IMR-90 (cell line): ENCODE data around the gene ZNF385D. TPM values are rescaled to one million over a fixed set of nuclear protein-coding genes. Genes with fewer than 3 reads are reported as not detected.

Experiments used
- ATAC-seq: fragments of 200-7000 bp; cut with Tn5 transposase; 2 replicates; pipeline ENCODE4 v1.9.1; 2020; ENCODE audit warnings: low read depth, mild to moderate bottlenecking, moderate library complexity
- BruUV-seq: library from RNA; stranded (reverse); fragments of 400-500 nt; replicated peaks from 2 replicates; lab custom pipeline; 2021; lab: Mats Ljungman, UMichigan
- CTCF ChIA-PET: fragments of 300-600 bp; formaldehyde crosslinking; extraction: SDS; loops from one replicate; lab custom pipeline; 2021; ENCODE audit warnings: antibody characterized with exemption; lab: Yijun Ruan, JAX
- POLR2A ChIA-PET: fragments of 300-600 bp; sonication (Branson Sonifier 250); formaldehyde crosslinking; loops from one replicate; lab custom pipeline; 2022; ENCODE audit warnings: antibody characterized with exemption; ENCODE audit not compliant: unreplicated experiment; lab: Charles Lee
- DNase-seq: peaks from one replicate; pipeline ENCODE4 v3.0.0; 2013
- H2AFZ ChIP-seq: replicated peaks from 2 replicates; pipeline ENCODE3; 2013; ENCODE audit warnings: low read length, mild to moderate bottlenecking; ENCODE audit not compliant: poor library complexity
- H2AK5ac ChIP-seq: 2 replicates; pipeline ENCODE4 v1.6.1; 2013; ENCODE audit warnings: low read depth, low read length, inconsistent platforms
- H2AK9ac ChIP-seq: replicated peaks from 2 replicates; pipeline ENCODE3; 2013; ENCODE audit warnings: mild to moderate bottlenecking, low read depth, low read length, moderate library complexity; ENCODE audit not compliant: poor library complexity
- H2BK120ac ChIP-seq: 2 replicates; pipeline ENCODE4 v1.6.1; 2013; ENCODE audit warnings: low read depth, low read length, inconsistent platforms
- H2BK15ac ChIP-seq: 3 replicates; pipeline ENCODE4 v1.6.1; 2013; ENCODE audit warnings: low read depth, low read length, inconsistent platforms
- H2BK20ac ChIP-seq: 2 replicates; pipeline ENCODE4 v1.6.1; 2013; ENCODE audit warnings: low read depth, mild to moderate bottlenecking, inconsistent platforms, low read length, moderate library complexity
- H2BK5ac ChIP-seq: 2 replicates; pipeline ENCODE4 v1.6.1; 2013; ENCODE audit warnings: mild to moderate bottlenecking, low read depth, low read length, inconsistent platforms; ENCODE audit not compliant: poor library complexity, severe bottlenecking
- H3K14ac ChIP-seq: replicated peaks from 2 replicates; pipeline ENCODE4 v1.6.1; 2013; ENCODE audit warnings: low read depth, low read length, inconsistent platforms
- H3K18ac ChIP-seq: 2 replicates; pipeline ENCODE4 v1.6.1; 2013; ENCODE audit warnings: low read depth, low read length, control low read depth
- H3K23ac ChIP-seq: 2 replicates; pipeline ENCODE4 v1.6.1; 2013; ENCODE audit warnings: low read depth, low read length, inconsistent platforms
- H3K27ac ChIP-seq: 2 replicates; pipeline ENCODE4 v1.5.1; 2013; ENCODE audit warnings: mild to moderate bottlenecking, control low read depth, low read length; ENCODE audit not compliant: insufficient read depth
- H3K27me3 ChIP-seq: 2 replicates; pipeline ENCODE4 v1.6.1; 2013; ENCODE audit warnings: low read length; ENCODE audit not compliant: control insufficient read depth, insufficient read depth
- H3K36me3 ChIP-seq: 2 replicates; pipeline ENCODE4 v1.6.1; 2013; ENCODE audit warnings: low read length, mixed read lengths; ENCODE audit not compliant: control insufficient read depth, insufficient read depth
- H3K4ac ChIP-seq: 2 replicates; pipeline ENCODE4 v1.6.1; 2013; ENCODE audit warnings: low read depth, low read length, inconsistent platforms
- H3K4me1 ChIP-seq: 2 replicates; pipeline ENCODE4 v1.6.1; 2013; ENCODE audit warnings: low read length, mixed read lengths; ENCODE audit not compliant: control insufficient read depth, insufficient read depth
- H3K4me2 ChIP-seq: 2 replicates; pipeline ENCODE4 v1.6.1; 2013; ENCODE audit warnings: low read depth, mild to moderate bottlenecking, control low read depth, low read length, moderate library complexity
- H3K4me3 ChIP-seq: 2 replicates; pipeline ENCODE4 v1.5.1; 2013; ENCODE audit warnings: low read depth, mild to moderate bottlenecking, control low read depth, low read length, moderate library complexity; ENCODE audit not compliant: insufficient read depth
- H3K56ac ChIP-seq: 2 replicates; pipeline ENCODE4 v1.6.1; 2013; ENCODE audit warnings: low read length, inconsistent platforms; ENCODE audit not compliant: insufficient read depth; ENCODE audit errors: extremely low read depth
- H3K79me1 ChIP-seq, 2 experiments: 2 replicates each; pipeline ENCODE4 v1.6.1; 2013; ENCODE audit warnings: low read length in 2 of 2, inconsistent platforms in 1 of 2, low read depth in 1 of 2
- H3K9ac ChIP-seq: 2 replicates; pipeline ENCODE4 v1.6.1; 2013; ENCODE audit warnings: low read depth, low read length, control low read depth
- H3K9me1 ChIP-seq: 2 replicates; pipeline ENCODE4 v1.6.1; 2013; ENCODE audit warnings: low read length, inconsistent platforms; ENCODE audit not compliant: insufficient read depth
- H3K9me3 ChIP-seq: 2 replicates; pipeline ENCODE4 v1.6.1; 2013; ENCODE audit warnings: low read length; ENCODE audit not compliant: control insufficient read depth, insufficient read depth
- H4K20me1 ChIP-seq: 2 replicates; pipeline ENCODE4 v1.6.1; 2013; ENCODE audit warnings: low read length, inconsistent platforms; ENCODE audit not compliant: insufficient read depth
- H4K5ac ChIP-seq: 2 replicates; pipeline ENCODE4 v1.6.1; 2013; ENCODE audit warnings: mild to moderate bottlenecking, low read depth, low read length, control low read depth
- H4K8ac ChIP-seq, 2 experiments: 2 replicates each; pipeline ENCODE4 v1.6.1; 2013; ENCODE audit warnings: low read depth in 2 of 2, low read length in 2 of 2, control low read depth in 1 of 2, inconsistent platforms in 1 of 2
- H4K91ac ChIP-seq: 2 replicates; pipeline ENCODE4 v1.6.1; 2013; ENCODE audit warnings: low read depth, low read length, inconsistent platforms; ENCODE audit not compliant: insufficient read depth
- RAD21 ChIP-seq: IDR thresholded peaks from 2 replicates; pipeline ENCODE4 v1.6.1; 2012; ENCODE audit warnings: low read length, improper control_type of control experiment
- WGBS, 2 experiments: methylation state at CpG; one replicate each; pipeline versions ENCODE4 v1.1.5 to v1.1.7; 2013; ENCODE audit warnings: missing lambda C conversion rate in 2 of 2; ENCODE audit not compliant: insufficient read length in 1 of 2; ENCODE audit errors: extremely low coverage in 2 of 2; 5-methylcytosine and 5-hydroxymethylcytosine counted together
- dilution Hi-C: fragments of 300-500 bp; cut with HindIII; formaldehyde crosslinking; loops from one replicate; pipeline ENCODE4 v1.14.3; 2018; ENCODE audit warnings: low sequenced_read_pairs; ENCODE audit not compliant: unreplicated experiment
- in situ Hi-C: fragments of 300-500 bp; cut with MboI; formaldehyde crosslinking; loops from 3 replicates; pipeline ENCODE4 v1.14.3; 2019; ENCODE audit warnings: low sequenced_read_pairs, inconsistent platforms, mixed read lengths
- intact Hi-C: fragments of 100-400 bp; cut with micrococcal nuclease; formaldehyde crosslinking; loops from 2 replicates; pipeline ENCODE4 v1.10.0; 2022
- polyA plus RNA-seq, 3 experiments: library from polyadenylated mRNA; depleted of rRNA; stranded (reverse); fragments of >200 nt; gene quantifications; 2 replicates each; pipeline ENCODE4 v1.2.3, GENCODE V29; 2012; ENCODE audit warnings: low replicate concordance in 1 of 3
- total RNA-seq: library from RNA; depleted of rRNA; stranded (reverse); fragments of >200 nt; gene quantifications from 2 replicates; pipeline ENCODE4 v1.2.3, GENCODE V29; 2012

ZNF385D gene
- total and polyA plus RNA-seq, 2 of the 4 experiments (the other 2 are of a cell fraction), result 0.18 to 2.4 TPM

DNA sequence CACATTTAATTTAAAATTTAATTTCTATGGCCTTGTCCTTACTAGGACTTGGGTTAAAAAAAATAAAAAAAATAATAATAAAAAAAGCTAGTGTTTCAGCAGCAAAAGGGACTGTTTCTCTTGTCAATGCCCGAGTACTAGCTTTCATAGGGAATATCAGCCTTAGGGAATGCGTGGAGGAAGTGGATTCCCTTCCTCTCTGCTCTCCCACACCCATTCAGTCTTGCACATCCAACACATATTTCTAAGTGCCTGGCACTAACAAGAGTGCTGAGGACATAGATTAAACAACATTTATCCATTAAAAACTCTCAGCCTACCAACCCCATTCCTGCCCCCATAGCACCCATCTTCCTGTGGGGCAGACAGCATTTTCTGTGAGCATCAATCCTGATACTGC, 6.2 kb downstream of the ZNF385D start:
- H3K23ac ChIP-seq, result no peak overlapping the region
- H3K9me1 ChIP-seq, result no peaks in the 10 kb centered on the region
- H2BK20ac ChIP-seq, result no peak overlapping the region
- in situ Hi-C loops (no loop called here), dilution Hi-C loops (no loop called here), intact Hi-C loops (no loop called here)
- H2AFZ ChIP-seq, result no peak overlapping the region
- ATAC-seq (no peak), DNase-seq (no peak)
- H3K4me1 ChIP-seq, result no peaks in the 10 kb centered on the region
- H4K8ac ChIP-seq, result no peak overlapping the region
- no peak overlapping the region for H3K14ac ChIP-seq
- no peak overlapping the region for H2BK15ac ChIP-seq
- no peaks in the 10 kb centered on the region for H3K9me3 ChIP-seq
- no peak overlapping the region for H4K91ac ChIP-seq
- no peaks in the 10 kb centered on the region for H3K36me3 ChIP-seq
- no peak overlapping the region for H3K56ac ChIP-seq
- no peak overlapping the region for H2AK9ac ChIP-seq
- H3K4ac ChIP-seq, result no peak overlapping the region
- TF ChIP-seq RAD21, result no peak
- H3K27ac ChIP-seq, result no peak overlapping the region
- ChIA-PET POLR2A (no interaction called here), CTCF (no interaction called here)
- no peaks in the 10 kb centered on the region; the same call in none of the 2 replicates for H3K27me3 ChIP-seq
- H2AK5ac ChIP-seq, result no peak overlapping the region
- no peak overlapping the region for H2BK120ac ChIP-seq
- H2BK5ac ChIP-seq, result no peak overlapping the region
- H3K9ac ChIP-seq, result no peak overlapping the region
- no peak overlapping the region for H4K5ac ChIP-seq
- no peak overlapping the region for H3K4me2 ChIP-seq
- H3K4me3 ChIP-seq, result no peak overlapping the region
- no CpG with 5 or more reads among the region's 2 CpGs for WGBS, 2 experiments
- no peak overlapping the region for H3K18ac ChIP-seq
- H3K79me1 ChIP-seq, result no peaks in the 10 kb centered on the region
- BruUV-seq, result no TSS peak
- no peaks in the 10 kb centered on the region for H4K20me1 ChIP-seq
